Ishikawa (cell line): ENCODE data around the gene NF1.

Experiments used
- CEBPB ChIP-seq: IDR thresholded peaks from 2 replicates; pipeline ENCODE4 v1.6.1; 2012
- CREB1 ChIP-seq: IDR thresholded peaks from 2 replicates; pipeline ENCODE4 v1.6.1; 2012; ENCODE audit warnings: low read depth
- EGR1 ChIP-seq: IDR thresholded peaks from 2 replicates; pipeline ENCODE4 v1.6.1; 2012
- EP300 ChIP-seq: IDR thresholded peaks from 2 replicates; pipeline ENCODE4 v1.6.1; 2012; ENCODE audit warnings: borderline replicate concordance
- FOXM1 ChIP-seq: IDR thresholded peaks from 2 replicates; pipeline ENCODE4 v1.6.1; 2012; ENCODE audit warnings: low read depth, borderline replicate concordance
- NFIC ChIP-seq: IDR thresholded peaks from 2 replicates; pipeline ENCODE4 v1.6.1; 2012
- RAD21 ChIP-seq: IDR thresholded peaks from 2 replicates; pipeline ENCODE4 v1.6.1; 2012; ENCODE audit warnings: low read depth
- TAF1 ChIP-seq: IDR thresholded peaks from 2 replicates; pipeline ENCODE4 v1.6.1; 2012; ENCODE audit warnings: low read depth, mild to moderate bottlenecking
- TCF12 ChIP-seq: IDR thresholded peaks from 2 replicates; pipeline ENCODE4 v1.6.1; 2012; ENCODE audit warnings: low read depth
- TEAD4 ChIP-seq: IDR thresholded peaks from 2 replicates; pipeline ENCODE4 v1.6.1; 2012
- YY1 ChIP-seq: IDR thresholded peaks from 2 replicates; pipeline ENCODE4 v1.6.1; 2012; ENCODE audit warnings: low read depth
- TF ChIP-seq, protein P1 (sequence below): IDR thresholded peaks from 2 replicates; pipeline ENCODE4 v1.6.1; 2012
- TF ChIP-seq, protein P2 (sequence below): IDR thresholded peaks from 2 replicates; pipeline ENCODE4 v1.6.1; 2012
- TF ChIP-seq, protein P3 (sequence below): IDR thresholded peaks from 2 replicates; pipeline ENCODE4 v1.6.1; 2012; ENCODE audit warnings: low read depth, mild to moderate bottlenecking

DNA sequence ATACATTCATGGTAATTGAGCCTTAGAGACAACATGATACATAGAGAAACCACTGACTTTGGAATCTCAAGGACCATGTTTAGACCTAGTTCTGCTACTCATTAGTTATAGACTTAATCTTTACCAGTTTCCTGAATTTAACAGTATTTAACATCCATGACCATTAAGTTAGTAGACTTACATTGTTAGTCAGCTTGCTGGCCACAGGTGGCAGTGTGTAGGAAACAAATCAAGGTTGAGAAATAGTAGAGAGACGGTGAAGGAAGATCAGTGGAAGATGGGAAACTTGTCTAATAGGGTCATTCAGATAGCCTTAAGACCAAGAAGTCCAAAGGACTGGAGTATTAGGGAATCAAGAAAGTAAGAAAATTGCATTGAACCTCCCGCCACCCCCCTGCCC, 171.3 kb downstream of the NF1 start:
- TF ChIP-seq NFIC = no peak
- TF ChIP-seq, protein P1, sequence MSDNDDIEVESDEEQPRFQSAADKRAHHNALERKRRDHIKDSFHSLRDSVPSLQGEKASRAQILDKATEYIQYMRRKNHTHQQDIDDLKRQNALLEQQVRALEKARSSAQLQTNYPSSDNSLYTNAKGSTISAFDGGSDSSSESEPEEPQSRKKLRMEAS = no peak
- TF ChIP-seq FOXM1 = no peak
- TF ChIP-seq, protein P2, sequence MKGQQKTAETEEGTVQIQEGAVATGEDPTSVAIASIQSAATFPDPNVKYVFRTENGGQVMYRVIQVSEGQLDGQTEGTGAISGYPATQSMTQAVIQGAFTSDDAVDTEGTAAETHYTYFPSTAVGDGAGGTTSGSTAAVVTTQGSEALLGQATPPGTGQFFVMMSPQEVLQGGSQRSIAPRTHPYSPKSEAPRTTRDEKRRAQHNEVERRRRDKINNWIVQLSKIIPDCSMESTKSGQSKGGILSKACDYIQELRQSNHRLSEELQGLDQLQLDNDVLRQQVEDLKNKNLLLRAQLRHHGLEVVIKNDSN = no peak
- no peak for TF ChIP-seq EP300
- TF ChIP-seq, protein P3, sequence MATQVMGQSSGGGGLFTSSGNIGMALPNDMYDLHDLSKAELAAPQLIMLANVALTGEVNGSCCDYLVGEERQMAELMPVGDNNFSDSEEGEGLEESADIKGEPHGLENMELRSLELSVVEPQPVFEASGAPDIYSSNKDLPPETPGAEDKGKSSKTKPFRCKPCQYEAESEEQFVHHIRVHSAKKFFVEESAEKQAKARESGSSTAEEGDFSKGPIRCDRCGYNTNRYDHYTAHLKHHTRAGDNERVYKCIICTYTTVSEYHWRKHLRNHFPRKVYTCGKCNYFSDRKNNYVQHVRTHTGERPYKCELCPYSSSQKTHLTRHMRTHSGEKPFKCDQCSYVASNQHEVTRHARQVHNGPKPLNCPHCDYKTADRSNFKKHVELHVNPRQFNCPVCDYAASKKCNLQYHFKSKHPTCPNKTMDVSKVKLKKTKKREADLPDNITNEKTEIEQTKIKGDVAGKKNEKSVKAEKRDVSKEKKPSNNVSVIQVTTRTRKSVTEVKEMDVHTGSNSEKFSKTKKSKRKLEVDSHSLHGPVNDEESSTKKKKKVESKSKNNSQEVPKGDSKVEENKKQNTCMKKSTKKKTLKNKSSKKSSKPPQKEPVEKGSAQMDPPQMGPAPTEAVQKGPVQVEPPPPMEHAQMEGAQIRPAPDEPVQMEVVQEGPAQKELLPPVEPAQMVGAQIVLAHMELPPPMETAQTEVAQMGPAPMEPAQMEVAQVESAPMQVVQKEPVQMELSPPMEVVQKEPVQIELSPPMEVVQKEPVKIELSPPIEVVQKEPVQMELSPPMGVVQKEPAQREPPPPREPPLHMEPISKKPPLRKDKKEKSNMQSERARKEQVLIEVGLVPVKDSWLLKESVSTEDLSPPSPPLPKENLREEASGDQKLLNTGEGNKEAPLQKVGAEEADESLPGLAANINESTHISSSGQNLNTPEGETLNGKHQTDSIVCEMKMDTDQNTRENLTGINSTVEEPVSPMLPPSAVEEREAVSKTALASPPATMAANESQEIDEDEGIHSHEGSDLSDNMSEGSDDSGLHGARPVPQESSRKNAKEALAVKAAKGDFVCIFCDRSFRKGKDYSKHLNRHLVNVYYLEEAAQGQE = no peak
- no peak for TF ChIP-seq RAD21
- no peak for TF ChIP-seq YY1
- TF ChIP-seq TCF12 = no peak
- TF ChIP-seq CREB1 = no peak
- TF ChIP-seq CEBPB = no peak
- no peak for TF ChIP-seq TAF1
- no peak for TF ChIP-seq TEAD4
- no peak for TF ChIP-seq EGR1
